Osteoblast (primary cell): ENCODE measurements around the gene ACTG2. TPM values are rescaled to one million over a fixed set of nuclear protein-coding genes. Genes with fewer than 3 reads are reported as not detected.

Experiments
- DNase-seq: peaks from one replicate; pipeline ENCODE4 v3.0.0; 2011; ENCODE audit warnings: low spot score, mixed read lengths; ENCODE audit not compliant: insufficient read length; ENCODE audit errors: missing footprints
- H2AFZ ChIP-seq: 2 replicates; pipeline ENCODE4 v1.6.0; 2011; ENCODE audit warnings: mild to moderate bottlenecking, low read length
- H3K27ac ChIP-seq: 2 replicates; pipeline ENCODE4 v1.5.1; 2011; ENCODE audit warnings: mild to moderate bottlenecking, low read depth, low read length, moderate library complexity
- H3K27me3 ChIP-seq: 2 replicates; pipeline ENCODE4 v1.6.0; 2012; ENCODE audit warnings: mild to moderate bottlenecking, control low read depth, inconsistent platforms, low read length, moderate library complexity; ENCODE audit not compliant: insufficient read depth
- H3K36me3 ChIP-seq: 2 replicates; pipeline ENCODE4 v1.5.1; 2011; ENCODE audit warnings: mild to moderate bottlenecking, low read length, control low read depth, moderate library complexity; ENCODE audit not compliant: insufficient read depth
- H3K4me1 ChIP-seq: 2 replicates; pipeline ENCODE4 v1.5.1; 2011; ENCODE audit warnings: mild to moderate bottlenecking, low read length, control low read depth, moderate library complexity; ENCODE audit not compliant: insufficient read depth
- H3K4me2 ChIP-seq: 2 replicates; pipeline ENCODE4 v1.6.0; 2011; ENCODE audit warnings: mild to moderate bottlenecking, low read length; ENCODE audit not compliant: insufficient read depth
- H3K4me3 ChIP-seq: fragments of 200-600 bp; sonication (generic); 3 replicates; pipeline ENCODE4 v1.5.1; 2012; ENCODE audit warnings: mild to moderate bottlenecking, low read length, inconsistent platforms; ENCODE audit not compliant: insufficient read depth
- H3K79me2 ChIP-seq: 2 replicates; pipeline ENCODE4 v1.6.0; 2012; ENCODE audit warnings: mild to moderate bottlenecking, low read length, control low read depth, inconsistent platforms; ENCODE audit not compliant: insufficient read depth
- H3K9me3 ChIP-seq: 2 replicates; pipeline ENCODE4 v1.5.1; 2011; ENCODE audit warnings: low read depth, low read length, control low read depth
- H4K20me1 ChIP-seq: 2 replicates; pipeline ENCODE4 v1.6.0; 2012; ENCODE audit warnings: mild to moderate bottlenecking, low read length, control low read depth; ENCODE audit not compliant: insufficient read depth
- total RNA-seq: library from RNA; depleted of rRNA; stranded (reverse); fragments of >200 nt; gene quantifications from 2 replicates; pipeline ENCODE4 v1.2.3, GENCODE V29; 2012
- TF ChIP-seq, protein P1 (sequence below): IDR thresholded peaks from 2 replicates; pipeline ENCODE4 v1.5.1; 2011; ENCODE audit warnings: mild to moderate bottlenecking, low read depth, low read length, moderate library complexity; ENCODE audit errors: extremely low read depth

ACTG2 gene
- total RNA-seq, 1 donor: 0.72 TPM

DNA sequence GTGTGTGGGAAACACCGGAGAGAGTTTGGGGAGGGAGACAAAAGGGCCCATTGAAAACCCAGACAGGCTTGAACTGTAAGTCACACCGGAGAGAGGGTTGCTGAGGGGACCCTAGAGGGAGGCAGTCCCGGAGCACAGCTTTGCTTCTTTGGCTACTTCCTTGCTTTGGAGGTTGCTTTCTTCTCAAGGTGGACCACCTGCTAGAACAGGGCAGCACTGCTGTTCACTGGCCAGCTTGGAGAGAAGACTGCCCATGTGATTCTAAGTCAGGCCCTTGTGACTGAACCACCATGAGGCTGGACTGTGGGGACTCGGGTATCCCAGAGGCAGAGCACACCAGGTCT is 4.4 kb downstream of the ACTG2 start:
- TF ChIP-seq, protein P1, sequence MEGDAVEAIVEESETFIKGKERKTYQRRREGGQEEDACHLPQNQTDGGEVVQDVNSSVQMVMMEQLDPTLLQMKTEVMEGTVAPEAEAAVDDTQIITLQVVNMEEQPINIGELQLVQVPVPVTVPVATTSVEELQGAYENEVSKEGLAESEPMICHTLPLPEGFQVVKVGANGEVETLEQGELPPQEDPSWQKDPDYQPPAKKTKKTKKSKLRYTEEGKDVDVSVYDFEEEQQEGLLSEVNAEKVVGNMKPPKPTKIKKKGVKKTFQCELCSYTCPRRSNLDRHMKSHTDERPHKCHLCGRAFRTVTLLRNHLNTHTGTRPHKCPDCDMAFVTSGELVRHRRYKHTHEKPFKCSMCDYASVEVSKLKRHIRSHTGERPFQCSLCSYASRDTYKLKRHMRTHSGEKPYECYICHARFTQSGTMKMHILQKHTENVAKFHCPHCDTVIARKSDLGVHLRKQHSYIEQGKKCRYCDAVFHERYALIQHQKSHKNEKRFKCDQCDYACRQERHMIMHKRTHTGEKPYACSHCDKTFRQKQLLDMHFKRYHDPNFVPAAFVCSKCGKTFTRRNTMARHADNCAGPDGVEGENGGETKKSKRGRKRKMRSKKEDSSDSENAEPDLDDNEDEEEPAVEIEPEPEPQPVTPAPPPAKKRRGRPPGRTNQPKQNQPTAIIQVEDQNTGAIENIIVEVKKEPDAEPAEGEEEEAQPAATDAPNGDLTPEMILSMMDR: no peak
- no peaks in the 10 kb centered on the region for H3K79me2 ChIP-seq
- peaks cover 72% of the 10 kb centered on the region for H3K27me3 ChIP-seq
- no peak for DNase-seq
- H3K4me2 ChIP-seq: peak overlapping the region; percentile 36
- peaks cover 3% of the 10 kb centered on the region for H4K20me1 ChIP-seq
- H3K36me3 ChIP-seq: no peaks in the 10 kb centered on the region
- peaks cover 13% of the 10 kb centered on the region for H3K4me1 ChIP-seq
- H3K27ac ChIP-seq: no peak overlapping the region
- no peak overlapping the region for H3K4me3 ChIP-seq
- H2AFZ ChIP-seq: no peak overlapping the region
- H3K9me3 ChIP-seq: no peaks in the 10 kb centered on the region

DNA sequence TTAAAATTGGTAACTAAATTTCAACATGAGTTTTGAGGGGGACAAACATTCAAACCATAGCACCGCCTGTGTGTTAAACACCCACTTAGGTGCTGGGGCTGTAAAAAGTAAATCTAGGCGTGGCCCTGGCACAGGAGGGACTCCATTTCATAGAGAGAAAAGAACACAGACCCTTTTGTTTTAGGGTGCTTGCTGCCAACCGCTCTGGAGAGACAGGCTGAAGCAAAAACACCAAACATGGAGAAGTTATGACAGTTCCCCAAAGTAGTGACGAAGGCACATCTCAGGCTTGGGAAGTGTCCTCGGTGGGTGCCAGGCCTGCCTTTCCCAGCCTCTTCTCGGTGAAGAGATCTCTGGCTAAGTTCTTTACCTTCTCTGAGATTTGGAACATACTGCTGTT is 5.1 kb downstream of the ACTG2 start:
- Histone ChIP-seq H3K4me1 (peaks cover 13% of the 10 kb centered on the region), H3K27ac (no peak overlapping the region), H3K4me2 (no peak overlapping the region), H3K9me3 (no peaks in the 10 kb centered on the region), H3K79me2 (no peaks in the 10 kb centered on the region), H3K4me3 (no peak overlapping the region), H3K27me3 (peaks cover 72% of the 10 kb centered on the region), H4K20me1 (peaks cover 6% of the 10 kb centered on the region), H2AFZ (no peak overlapping the region), H3K36me3 (no peaks in the 10 kb centered on the region)
- TF ChIP-seq, protein P1: no peak
- DNase-seq: peak; percentile 55

DNA sequence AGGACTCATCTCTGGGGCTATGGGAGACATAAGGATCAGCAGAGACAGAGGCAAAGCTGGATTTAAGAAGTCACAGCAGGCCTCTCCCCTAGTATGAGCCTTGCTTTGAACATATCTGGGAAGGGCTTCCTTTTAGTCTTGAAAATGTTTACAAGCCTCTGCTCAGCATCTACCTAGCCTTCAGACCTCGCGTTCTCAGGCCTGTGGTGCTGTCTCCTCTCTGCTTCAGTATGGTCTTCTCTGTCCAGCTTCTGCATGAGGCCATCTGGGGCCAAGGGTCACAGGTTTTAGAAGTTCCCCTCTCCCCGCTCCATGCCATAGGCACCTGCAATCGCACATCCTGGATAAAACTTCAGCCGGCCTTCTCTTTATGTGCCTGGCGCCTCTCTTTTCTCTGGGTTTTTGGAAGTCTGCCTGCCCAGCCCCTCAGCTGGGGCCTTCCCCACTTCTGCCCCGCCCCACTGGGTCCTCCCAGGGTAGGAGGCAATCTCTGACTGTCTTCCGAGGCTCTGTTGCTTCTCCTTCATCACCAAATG is 7.1 kb downstream of the ACTG2 start:
- H3K36me3 ChIP-seq: no peaks in the 10 kb centered on the region
- H3K4me1 ChIP-seq: peaks cover 13% of the 10 kb centered on the region
- H3K4me2 ChIP-seq: no peak overlapping the region
- TF ChIP-seq, protein P1: no peak
- peaks cover 60% of the 10 kb centered on the region for H3K27me3 ChIP-seq
- no peak overlapping the region for H2AFZ ChIP-seq
- H3K27ac ChIP-seq: no peak overlapping the region
- peaks cover 3% of the 10 kb centered on the region for H4K20me1 ChIP-seq
- no peak overlapping the region for H3K4me3 ChIP-seq
- no peaks in the 10 kb centered on the region for H3K79me2 ChIP-seq
- no peaks in the 10 kb centered on the region for H3K9me3 ChIP-seq
- no peak for DNase-seq

DNA sequence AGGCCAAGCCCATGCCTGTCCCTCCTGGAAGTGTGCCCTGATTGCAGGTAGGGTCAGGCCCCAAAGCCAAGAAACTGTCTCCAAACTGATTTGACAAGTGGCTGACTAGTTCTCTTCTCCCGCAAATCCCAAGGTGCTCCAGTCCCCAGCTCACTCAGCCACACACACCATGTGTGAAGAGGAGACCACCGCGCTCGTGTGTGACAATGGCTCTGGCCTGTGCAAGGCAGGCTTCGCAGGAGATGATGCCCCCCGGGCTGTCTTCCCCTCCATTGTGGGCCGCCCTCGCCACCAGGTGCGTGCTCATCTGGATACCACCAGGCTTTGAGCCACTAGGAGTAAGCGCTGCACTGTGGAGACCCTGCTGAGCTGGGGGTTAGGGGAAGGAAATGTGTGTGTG is 8.3 kb downstream of the ACTG2 start:
- H3K9me3 ChIP-seq: no peaks in the 10 kb centered on the region
- no peak for DNase-seq
- no peak overlapping the region for H3K27ac ChIP-seq
- no peak overlapping the region for H2AFZ ChIP-seq
- H4K20me1 ChIP-seq: peaks cover 3% of the 10 kb centered on the region
- no peaks in the 10 kb centered on the region for H3K36me3 ChIP-seq
- H3K27me3 ChIP-seq: peaks cover 59% of the 10 kb centered on the region
- H3K4me1 ChIP-seq: peaks cover 13% of the 10 kb centered on the region
- no peaks in the 10 kb centered on the region for H3K79me2 ChIP-seq
- no peak overlapping the region for H3K4me3 ChIP-seq
- H3K4me2 ChIP-seq: no peak overlapping the region
- TF ChIP-seq, protein P1: no peak
